Fibroblast of skin of scalp (primary cell): ENCODE results near the gene EMSY. TPM values are rescaled to one million over a fixed set of nuclear protein-coding genes. Genes with fewer than 3 reads are reported as not detected.
"Not testable (repeated sequence)": the region's sequence is repeated elsewhere in the genome, so short reads cannot be mapped to it uniquely, and the experiment has no call there.

Source experiments
- DNase-seq: peaks from one replicate; pipeline ENCODE4 v3.0.0-alpha.2; 2013
- polyA plus RNA-seq, 2 experiments: library from polyadenylated mRNA; unstranded; fragments of 120-200 nt; gene quantifications; one replicate each; pipeline ENCODE4 v1.2.1, GENCODE V29; 2013; ENCODE audit not compliant: insufficient read length in 2 of 2

EMSY gene
- polyA plus RNA-seq (2013, experiment 1 of 2; ENCODE audit: insufficient read length), result 12.1 TPM
- polyA plus RNA-seq (2013, experiment 2 of 2; ENCODE audit: insufficient read length), result 12.2 TPM

GRCh38 chr11:76444384-76445120, at the start of gene EMSY:
TSS of gene EMSY (plus strand) at chr11:76445018. CDS start at chr11:76446939, 1,921 bp downstream.
- DNase-seq, result peak; percentile 100

- DNase-seq, result no peak
Observed at GRCh38 chr11:76395296-76395695, 49.5 kb upstream of the EMSY start.

- no peak for DNase-seq
Observed at GRCh38 chr11:76397383-76397782, 47.4 kb upstream of the EMSY start.

GRCh38 chr11:76400967-76401366, 43.9 kb upstream of the EMSY start:
- DNase-seq, result no peak

- not testable (repeated sequence) for DNase-seq
Observed at GRCh38 chr11:76401484-76401883, 43.3 kb upstream of the EMSY start.

GRCh38 chr11:76406359-76406758, 38.5 kb upstream of the EMSY start:
- DNase-seq, result no peak

GRCh38 chr11:76408171-76408965, 36.5 kb upstream of the EMSY start:
- no peak for DNase-seq

GRCh38 chr11:76410851-76411357, 33.9 kb upstream of the EMSY start:
- peak; percentile 5 for DNase-seq

- DNase-seq, result no peak
Observed at GRCh38 chr11:76415073-76415472, 29.7 kb upstream of the EMSY start.

GRCh38 chr11:76419896-76420295, 24.9 kb upstream of the EMSY start:
- DNase-seq, result no peak

- DNase-seq, result no peak
Observed at GRCh38 chr11:76424379-76424778, 20.4 kb upstream of the EMSY start.

- no peak for DNase-seq
Observed at GRCh38 chr11:76424891-76425290, 19.9 kb upstream of the EMSY start.

GRCh38 chr11:76426660-76427059, 18.2 kb upstream of the EMSY start:
- no peak for DNase-seq

- no peak for DNase-seq
Observed at GRCh38 chr11:76436020-76436419, 8.8 kb upstream of the EMSY start.

- DNase-seq, result no peak
Observed at GRCh38 chr11:76443268-76443980, 1.4 kb upstream of the EMSY start.

- DNase-seq, result no peak
Observed at GRCh38 chr11:76444065-76444383, 794 bp upstream of the EMSY start.

GRCh38 chr11:76445121-76446084, 585 bp downstream of the EMSY start:
- peak; percentile 93 for DNase-seq

- no peak for DNase-seq
Observed at GRCh38 chr11:76448506-76448905, 3.7 kb downstream of the EMSY start.

GRCh38 chr11:76453248-76453647, 8.4 kb downstream of the EMSY start:
- no peak for DNase-seq

GRCh38 chr11:76455331-76455730, 10.5 kb downstream of the EMSY start:
- DNase-seq, result peak; percentile 68

- no peak for DNase-seq
Observed at GRCh38 chr11:76455931-76456330, 11.1 kb downstream of the EMSY start.

GRCh38 chr11:76456571-76456970, 11.8 kb downstream of the EMSY start:
- DNase-seq, result no peak
